CD4-positive, alpha-beta T cell treated with Interferon gamma for 1 hour (primary cell): ENCODE data around the gene KCNJ5.
"Not testable (repeated sequence)": the region's sequence is repeated elsewhere in the genome, so short reads cannot be mapped to it uniquely, and the experiment has no call there.

Source experiments
- DNase-seq: peaks from one replicate; pipeline ENCODE4 v3.0.0-alpha.2; 2020

The KCNJ5 gene

GRCh38 chr11:128914216-128915148 is 23.3 kb downstream of the KCNJ5 start:
- DNase-seq: no peak

- DNase-seq: no peak
Measured at GRCh38 chr11:128915149-128915521, 24.0 kb downstream of the KCNJ5 start.

- DNase-seq: no peak
Measured at GRCh38 chr11:128916037-128916572, 24.9 kb downstream of the KCNJ5 start.

GRCh38 chr11:128916681-128917080 is 25.5 kb downstream of the KCNJ5 start:
- no peak for DNase-seq

- no peak for DNase-seq
Measured at GRCh38 chr11:128917144-128917724, 26.1 kb downstream of the KCNJ5 start.

- DNase-seq: no peak
Measured at GRCh38 chr11:128919216-128919615, 28.1 kb downstream of the KCNJ5 start.

- not testable (repeated sequence) for DNase-seq
Measured at GRCh38 chr11:128919635-128920034, 28.5 kb downstream of the KCNJ5 start.

- DNase-seq: no peak
Measured at GRCh38 chr11:128920666-128921065, 29.5 kb downstream of the KCNJ5 start.

GRCh38 chr11:128921793-128922192 is 30.6 kb downstream of the KCNJ5 start:
- DNase-seq: no peak

- DNase-seq: no peak
Measured at GRCh38 chr11:128924104-128924503, 32.9 kb downstream of the KCNJ5 start.

- DNase-seq: no peak
Measured at GRCh38 chr11:128924510-128925249, 33.5 kb downstream of the KCNJ5 start.

GRCh38 chr11:128925250-128925600 is 34.1 kb downstream of the KCNJ5 start:
- DNase-seq: no peak

GRCh38 chr11:128926000-128926399 is 34.8 kb downstream of the KCNJ5 start:
- no peak for DNase-seq

- no peak for DNase-seq
Measured at GRCh38 chr11:128926437-128927107, 35.4 kb downstream of the KCNJ5 start.

GRCh38 chr11:128927108-128927461 is 35.9 kb downstream of the KCNJ5 start:
- DNase-seq: no peak

- no peak for DNase-seq
Measured at GRCh38 chr11:128927683-128928336, 36.7 kb downstream of the KCNJ5 start.

GRCh38 chr11:128928400-128928799 is 37.2 kb downstream of the KCNJ5 start:
- DNase-seq: no peak

GRCh38 chr11:128929468-128929867 is 38.3 kb downstream of the KCNJ5 start:
- no peak for DNase-seq

GRCh38 chr11:128929991-128930390 is 38.8 kb downstream of the KCNJ5 start:
- no peak for DNase-seq

GRCh38 chr11:128931066-128931465 is 39.9 kb downstream of the KCNJ5 start:
- no peak for DNase-seq

- DNase-seq: no peak
Measured at GRCh38 chr11:128931668-128932067, 40.5 kb downstream of the KCNJ5 start.

GRCh38 chr11:128933481-128934178 is 42.5 kb downstream of the KCNJ5 start:
- DNase-seq: no peak
